SK-N-DZ (cell line): Measurements from ENCODE around the gene XKR7.
"Not testable (repeated sequence)": the region's sequence is repeated elsewhere in the genome, so short reads cannot be mapped to it uniquely, and the experiment has no call there.

ENCODE experiments used
- DNase-seq: peaks from one replicate; pipeline ENCODE4 v3.0.0-alpha.2; 2015; ENCODE audit warnings: low spot score

The XKR7 gene

DNA sequence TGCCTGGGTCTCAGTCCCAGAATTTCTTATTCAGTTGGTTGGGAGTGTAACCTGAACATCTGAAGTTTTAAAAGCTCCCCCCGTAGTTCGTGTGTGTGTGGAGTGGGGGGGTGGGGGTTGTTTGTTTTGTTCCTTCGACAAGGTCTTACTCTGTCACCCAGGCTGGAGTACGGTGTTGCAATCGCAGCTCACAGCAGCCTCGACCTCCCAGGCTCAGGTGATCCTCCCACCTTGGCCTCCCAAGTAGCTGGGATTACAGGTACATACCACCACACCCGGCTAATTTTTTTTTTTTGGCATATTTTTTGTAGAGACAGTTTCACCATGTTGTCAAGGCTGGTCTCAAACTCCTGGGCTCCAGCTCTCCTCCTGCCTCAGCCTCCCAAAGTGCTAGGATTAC is 45.4 kb downstream of the XKR7 start:
- DNase-seq, result no peak

DNA sequence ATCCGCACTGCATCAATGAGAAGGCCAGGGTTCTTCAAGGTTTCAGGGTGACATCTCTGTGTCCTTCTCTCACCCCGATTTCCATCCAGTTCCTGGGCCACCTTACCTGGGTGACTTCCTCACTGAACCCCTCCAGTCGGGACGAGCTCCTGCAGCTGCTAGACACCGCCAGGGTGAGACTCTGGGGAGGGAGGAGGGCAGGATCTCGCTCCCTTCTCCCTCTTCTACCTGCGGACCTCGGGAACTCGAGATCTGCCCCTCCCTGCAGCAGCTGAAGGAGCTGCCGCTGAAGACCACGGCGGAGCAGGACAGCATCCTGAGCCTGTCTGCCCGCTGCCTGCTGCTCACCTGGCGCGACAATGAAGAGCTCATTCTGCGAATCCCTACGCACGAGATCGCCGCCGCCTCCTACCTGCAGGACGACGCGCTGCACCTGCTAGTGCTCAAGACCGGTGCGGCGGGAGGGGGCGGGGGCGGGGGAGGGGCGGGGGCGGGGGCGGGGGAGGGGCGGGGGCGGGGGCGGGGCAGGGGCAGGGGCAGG is 49.8 kb downstream of the XKR7 start:
- DNase-seq, result peak; percentile 62

DNA sequence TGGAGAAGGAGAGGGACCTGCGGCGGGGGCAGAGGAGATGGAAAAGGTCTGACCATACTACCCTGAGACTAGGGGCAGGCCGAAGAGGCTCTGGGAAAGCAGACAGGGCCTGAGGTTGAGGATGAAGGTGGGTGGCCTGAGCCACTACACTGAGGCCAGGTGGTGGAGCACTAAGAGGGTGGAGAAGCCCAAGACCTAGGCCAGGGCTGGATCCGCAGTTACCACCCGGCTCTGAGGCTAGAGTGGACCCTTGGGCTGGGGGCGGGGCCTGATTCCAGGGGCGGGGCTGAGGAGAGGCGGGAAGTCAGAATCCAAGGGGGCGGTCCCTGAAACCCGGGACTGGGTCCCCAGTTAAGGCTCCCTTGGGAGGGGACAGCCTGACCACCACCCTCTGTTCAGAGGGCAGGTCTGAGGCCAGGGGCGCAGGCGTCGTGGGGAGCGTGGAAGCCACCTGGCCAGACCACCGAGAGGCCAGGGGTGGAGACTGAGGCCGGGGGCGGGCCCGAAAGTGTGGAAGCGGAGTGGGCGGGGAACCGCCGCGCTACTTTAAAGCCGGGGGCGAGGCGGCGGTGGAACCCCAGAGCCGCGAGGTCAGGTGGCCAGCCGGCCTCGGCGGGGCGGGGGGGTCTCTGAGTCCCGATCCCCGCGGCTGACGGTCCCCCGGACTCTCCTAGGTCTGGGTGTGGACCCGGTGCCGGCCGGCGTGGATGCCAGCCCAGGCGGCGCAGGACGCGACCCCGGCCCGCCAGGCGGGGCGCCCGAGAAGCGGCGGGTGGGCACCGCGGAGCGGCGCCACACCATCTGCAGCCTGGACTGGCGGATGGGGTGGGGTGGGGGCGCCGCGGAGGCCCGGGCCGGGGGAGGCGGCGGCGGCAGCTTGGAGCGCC is 50.6 kb downstream of the XKR7 start:
- DNase-seq, result peak; percentile 73

DNA sequence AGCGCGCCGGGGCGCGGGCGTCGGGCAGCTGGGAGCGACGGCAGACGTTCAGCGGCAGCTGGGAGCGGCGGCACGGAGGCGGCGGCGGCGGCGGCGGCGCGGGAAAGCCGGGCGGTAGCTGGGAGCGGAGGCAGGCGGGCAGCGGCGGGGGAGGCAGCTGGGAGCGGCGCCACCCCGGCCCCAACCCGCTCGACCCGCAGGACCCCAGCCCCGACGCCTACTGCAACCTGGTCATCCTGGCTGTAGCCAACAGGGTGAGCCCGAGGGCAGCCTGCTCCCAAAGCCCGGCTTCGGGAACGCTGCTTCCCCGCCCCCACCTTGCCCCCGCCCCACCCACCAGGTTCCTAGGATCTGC is 51.2 kb downstream of the XKR7 start:
- peak; percentile 41 for DNase-seq

DNA sequence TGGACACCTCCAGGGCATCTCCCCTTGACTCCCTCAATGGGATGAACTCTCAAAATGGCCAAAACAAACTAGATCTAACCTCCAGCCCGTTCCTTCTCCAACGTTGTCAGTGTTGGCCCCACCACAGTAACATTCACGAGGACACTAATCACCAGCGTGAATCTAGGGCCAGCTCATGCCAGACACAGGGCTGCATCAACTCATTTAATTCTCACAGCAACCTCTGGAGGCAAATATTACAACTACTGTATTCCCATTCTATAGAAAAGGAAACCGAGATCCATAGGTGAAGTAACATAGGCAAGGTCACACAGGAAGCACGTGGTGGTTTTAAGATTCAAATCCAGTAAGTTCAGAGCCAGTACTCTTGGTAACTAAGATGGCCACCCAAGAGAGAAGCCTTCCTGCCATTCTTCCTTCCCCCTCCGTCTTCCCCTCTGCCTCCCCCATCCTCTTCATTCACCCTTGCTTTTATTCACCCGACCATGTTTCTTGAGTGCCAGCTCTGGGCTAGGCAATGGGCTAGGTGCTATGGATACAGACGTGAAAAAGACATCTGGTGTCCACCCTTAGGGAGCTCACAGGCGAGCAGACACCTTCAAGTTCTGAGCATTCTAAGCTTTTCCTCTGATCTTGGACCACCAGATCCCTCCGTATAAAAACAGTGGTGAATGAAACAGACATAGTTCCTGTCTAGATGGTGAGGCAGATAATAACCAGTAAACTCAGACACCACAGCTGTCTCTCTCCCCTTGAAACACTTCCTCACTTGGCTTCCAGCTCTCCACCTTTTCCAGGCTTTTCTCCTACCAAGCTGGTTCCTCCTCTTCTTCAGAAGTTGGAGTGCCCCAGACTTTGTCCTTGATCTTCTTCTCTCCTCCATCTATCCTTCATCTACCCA is 51.9 kb downstream of the XKR7 start:
- DNase-seq, result peak; percentile 47

DNA sequence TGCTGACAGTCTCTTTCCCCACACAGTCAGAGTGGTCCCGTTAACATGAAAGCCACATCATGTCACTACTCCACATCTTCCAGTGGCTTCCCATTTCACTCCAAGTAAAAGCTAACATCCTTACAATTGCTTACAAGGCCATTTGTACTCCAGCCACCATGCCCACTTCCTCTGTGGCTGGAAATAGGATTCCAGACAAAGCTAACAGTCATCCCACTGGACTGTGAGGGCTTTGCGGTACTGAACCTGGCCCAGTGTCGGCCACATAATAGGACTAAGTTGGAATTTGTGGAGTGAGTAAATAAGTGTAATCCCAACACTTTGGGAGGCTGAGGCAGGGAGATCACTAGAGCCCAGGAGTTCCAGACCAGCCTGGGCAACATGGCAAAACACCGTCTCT is 53.1 kb downstream of the XKR7 start:
- DNase-seq, result no peak

DNA sequence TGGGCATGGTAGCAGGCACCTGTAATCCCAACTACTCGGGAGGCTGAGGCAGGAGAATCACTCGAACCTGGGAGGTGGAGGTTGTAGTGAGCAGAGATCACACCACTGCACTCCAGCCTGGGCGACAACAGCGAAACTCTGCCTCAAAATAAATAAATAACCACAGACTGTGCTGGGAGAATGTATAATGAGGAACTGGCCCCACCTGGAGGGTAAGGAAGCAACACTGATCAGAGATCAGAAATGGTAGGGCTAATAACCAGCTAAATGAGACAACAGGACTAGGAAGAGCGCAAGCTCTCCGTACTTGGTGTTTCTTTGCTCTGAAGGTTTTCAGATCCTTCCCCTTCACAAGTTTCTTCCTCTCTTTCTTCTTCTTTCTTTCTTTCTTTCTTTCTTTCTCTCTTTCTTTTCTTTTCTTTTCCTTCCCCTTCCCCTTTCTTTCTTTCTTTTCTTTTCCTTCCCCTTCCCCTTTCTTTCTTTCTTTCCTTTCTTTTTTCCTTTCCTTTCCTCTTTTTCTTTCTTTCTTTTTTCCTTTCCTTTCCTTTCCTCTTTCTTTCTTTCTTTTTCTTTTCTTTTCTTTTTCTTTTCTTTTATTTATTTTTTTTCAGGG is 56.8 kb downstream of the XKR7 start:
- no peak for DNase-seq

DNA sequence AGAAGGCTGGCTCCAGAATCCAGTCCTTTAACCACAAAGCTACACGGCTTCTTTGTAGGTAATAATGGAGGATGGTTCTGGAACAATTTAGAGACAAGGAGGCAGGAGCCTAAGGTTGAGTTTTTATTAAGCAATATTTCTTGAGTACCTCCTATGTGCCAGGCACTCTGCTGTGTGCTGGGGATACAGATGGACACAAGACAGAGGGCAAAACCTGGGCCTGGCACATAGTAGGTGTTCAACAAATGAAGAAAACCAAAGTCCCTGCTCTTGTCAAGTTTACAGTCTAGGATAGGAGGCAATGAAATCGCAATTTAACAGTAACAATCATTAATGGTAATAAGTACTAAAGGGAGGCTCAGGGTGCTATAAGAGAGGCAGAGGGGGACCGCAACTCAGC is 59.7 kb downstream of the XKR7 start:
- DNase-seq, result no peak

DNA sequence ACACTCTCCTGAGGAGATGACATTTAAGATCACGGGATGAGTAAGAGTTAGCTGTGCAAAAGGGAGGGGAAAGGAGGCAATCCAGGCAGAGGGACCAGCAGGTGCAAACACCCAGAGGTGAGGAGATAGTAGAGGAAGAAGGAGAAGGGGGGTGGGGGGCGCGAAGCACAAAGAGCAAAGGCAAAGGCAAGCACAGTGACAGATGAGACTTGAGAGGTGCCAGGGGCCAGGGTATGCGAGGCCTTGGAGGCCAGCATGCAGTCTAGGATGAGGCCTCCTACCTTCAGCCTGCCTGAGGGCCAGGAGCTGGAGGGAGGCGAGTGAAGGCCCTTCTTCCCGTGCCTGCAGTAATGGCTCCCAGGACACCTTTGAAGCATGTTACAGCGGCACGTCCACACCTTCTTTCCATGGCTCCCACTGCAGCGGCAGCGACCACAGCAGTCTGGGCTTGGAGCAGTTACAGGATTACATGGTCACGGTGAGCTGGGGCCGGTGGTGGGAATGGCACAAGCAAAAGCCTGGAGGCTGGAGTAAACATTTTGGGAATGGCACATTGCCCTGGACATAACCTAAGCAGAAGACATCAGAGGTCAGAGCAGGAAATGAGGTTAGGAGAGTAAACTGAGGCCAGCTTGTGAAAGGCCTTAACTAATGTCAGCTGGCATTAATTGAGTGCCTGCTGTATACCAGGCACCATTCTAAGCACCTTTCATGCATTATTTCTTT is 60.9 kb downstream of the XKR7 start:
- peak; percentile 73 for DNase-seq

DNA sequence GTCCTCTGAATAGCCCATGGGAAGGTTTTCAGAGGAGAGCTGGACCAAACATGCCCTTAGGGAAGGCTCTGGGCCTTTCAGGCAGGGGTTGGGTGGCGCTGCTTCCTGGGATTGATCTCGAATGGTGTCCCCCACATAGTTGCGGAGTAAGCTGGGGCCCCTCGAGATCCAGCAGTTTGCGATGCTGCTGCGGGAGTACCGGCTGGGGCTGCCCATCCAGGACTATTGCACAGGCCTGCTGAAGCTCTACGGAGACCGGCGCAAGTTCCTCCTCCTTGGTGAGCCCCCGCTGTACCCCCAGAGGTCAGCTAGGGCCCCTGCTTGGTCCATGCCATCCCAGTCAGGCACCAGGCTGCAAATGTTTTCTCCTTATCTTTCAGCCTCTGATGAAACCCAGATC is 61.6 kb downstream of the XKR7 start:
- no peak for DNase-seq

DNA sequence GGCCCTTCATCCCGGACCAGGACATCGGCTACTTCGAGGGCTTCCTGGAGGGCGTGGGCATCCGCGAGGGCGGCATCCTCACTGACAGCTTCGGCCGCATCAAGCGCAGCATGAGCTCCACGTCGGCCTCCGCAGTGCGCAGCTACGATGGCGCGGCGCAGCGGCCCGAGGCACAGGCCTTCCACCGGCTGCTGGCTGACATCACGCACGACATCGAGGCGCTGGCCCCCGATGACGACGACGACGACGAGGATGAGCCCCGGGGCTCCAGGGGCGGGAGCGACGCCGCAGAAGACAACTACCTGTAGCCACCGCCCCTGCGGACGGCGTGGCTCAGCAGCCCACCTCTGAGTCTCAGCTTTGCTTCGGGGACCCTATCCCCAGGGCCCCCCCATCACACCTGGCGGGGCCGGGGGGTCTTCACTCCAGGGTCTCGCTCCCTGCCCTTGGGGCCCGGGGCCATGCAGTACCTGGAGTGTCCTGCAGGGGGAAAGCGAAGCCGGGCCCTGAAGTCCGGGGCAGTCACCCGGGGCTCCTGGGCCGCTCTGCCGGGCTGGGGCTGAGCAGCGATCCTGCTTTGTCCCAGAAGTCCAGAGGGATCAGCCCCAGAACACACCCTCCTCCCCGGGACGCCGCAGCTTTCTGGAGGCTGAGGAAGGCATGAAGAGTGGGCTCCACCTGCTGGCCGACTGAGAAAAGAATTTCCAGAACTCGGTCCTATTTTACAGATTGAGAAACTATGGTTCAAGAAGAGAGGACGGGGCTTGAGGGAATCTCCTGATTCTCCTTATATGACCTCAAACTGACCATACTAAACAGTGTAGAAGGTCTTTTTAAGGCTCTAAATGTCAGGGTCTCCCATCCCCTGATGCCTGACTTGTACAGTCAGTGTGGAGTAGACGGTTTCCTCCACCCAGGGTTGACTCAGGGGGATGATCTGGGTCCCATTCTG is 63.3 kb downstream of the XKR7 start:
- DNase-seq, result peak; percentile 85

DNA sequence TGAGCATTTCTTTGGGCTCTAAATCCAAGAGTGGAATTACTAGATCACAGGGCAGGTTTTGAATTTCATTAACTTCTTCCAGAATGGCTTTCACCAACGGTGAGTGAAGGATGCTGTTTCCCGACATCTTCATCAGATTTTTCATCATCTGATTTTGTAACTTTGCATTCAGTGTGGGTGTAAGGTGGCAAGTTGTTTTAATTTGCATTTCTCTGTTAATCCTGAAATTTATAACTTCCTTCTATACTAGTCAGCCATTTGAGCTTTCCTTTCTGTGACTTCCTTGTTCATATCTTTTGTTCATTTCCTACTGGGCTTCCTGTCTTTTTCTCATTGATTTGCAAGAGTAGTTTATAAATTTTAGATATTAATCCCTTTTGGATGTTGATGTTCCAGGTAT is 65.4 kb downstream of the XKR7 start:
- no peak for DNase-seq

DNA sequence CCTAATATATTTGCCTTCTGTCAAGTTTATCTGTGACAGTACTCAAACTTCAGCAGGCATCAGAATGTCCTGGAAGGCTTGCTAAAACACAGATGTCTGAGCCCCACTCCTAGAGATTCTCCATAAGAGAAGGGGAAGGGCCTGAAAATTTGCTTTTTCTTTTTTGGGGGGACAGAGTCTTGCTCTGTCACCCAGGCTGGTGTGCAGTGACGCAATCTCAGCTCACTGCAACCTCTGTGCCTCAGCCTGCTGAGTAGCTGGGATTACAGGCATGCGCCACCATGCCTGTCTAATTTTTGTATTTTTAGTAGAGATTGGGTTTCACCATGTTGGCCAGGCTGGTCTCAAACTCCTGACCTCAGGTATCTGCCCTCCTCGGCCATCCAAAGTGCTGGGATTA is 65.8 kb downstream of the XKR7 start:
- not testable (repeated sequence) for DNase-seq

DNA sequence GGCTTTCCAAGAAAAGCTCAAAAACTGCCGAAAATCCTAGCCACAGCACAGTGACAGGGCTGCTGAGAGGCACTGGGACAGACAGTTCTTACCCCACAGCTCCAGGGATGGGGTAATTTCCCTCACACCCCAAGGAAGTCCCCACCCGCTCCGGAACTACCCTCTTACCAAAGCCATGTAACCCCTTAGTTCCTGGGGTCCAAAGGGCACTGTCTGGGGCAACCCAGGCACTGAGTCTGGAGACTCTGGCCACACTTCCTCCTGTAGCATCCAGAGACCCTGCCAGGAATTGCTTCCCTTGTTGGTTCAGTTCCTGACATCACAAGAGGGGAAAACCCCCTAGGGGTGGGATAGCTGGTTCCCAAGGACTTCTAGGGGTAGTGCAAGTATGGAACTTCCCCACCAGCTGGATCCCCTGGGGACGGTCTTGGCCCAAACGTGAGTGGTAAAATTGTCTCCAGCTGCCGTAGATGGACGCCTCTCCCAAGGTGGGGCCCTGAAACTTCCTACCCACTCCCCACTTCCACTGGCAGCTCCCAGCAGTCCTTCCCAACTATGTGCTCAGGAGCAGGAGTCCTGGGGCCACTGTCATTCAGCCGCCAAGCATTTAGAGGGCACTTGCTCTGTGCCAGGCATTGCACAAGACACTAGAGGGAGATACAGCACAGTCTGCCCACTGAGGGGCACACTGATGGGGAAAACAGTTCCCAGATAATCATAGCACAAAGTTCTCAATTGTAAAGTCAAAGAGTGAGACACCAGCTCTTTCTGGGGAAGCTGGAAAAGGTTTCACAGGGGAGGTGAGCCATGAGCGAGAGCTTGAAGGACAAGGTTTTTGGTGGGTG is 66.9 kb downstream of the XKR7 start:
- no peak for DNase-seq

DNA sequence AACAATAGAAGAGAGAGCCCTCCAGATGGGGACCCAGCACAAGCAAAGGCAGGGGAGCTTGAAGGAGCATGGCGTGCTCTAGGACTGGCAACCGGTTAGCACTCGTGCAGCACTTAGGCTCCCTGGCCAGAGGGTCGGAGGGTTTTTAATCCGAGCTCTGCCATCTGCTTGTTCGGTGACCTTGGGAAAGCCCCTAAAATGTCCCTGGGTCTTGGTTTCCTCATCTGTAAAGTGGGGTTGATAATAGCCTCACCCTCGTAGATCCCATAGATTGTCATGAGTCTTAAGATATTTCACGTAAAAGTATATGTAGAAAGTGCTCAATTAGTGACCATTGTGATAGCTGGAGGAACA is 67.5 kb downstream of the XKR7 start:
- no peak for DNase-seq

DNA sequence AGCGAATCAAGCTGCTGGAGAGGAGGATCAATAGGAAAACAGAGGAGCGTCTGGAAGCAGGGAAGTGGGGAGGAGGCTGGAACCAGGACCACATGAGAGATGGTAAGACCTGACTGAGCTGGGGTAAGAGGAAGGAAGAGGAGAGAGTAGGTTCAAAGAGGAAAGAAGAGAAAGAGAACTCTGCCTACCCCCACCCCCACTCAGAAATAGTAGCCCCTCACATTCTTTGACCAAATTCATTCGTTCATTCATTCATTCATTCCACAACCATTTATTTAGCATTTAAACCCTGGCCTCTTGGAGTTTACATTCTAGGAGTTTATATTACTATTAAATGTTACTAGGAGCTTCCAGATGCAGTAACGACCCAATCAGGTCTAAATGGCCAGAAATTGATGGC is 68.3 kb downstream of the XKR7 start:
- DNase-seq, result no peak

DNA sequence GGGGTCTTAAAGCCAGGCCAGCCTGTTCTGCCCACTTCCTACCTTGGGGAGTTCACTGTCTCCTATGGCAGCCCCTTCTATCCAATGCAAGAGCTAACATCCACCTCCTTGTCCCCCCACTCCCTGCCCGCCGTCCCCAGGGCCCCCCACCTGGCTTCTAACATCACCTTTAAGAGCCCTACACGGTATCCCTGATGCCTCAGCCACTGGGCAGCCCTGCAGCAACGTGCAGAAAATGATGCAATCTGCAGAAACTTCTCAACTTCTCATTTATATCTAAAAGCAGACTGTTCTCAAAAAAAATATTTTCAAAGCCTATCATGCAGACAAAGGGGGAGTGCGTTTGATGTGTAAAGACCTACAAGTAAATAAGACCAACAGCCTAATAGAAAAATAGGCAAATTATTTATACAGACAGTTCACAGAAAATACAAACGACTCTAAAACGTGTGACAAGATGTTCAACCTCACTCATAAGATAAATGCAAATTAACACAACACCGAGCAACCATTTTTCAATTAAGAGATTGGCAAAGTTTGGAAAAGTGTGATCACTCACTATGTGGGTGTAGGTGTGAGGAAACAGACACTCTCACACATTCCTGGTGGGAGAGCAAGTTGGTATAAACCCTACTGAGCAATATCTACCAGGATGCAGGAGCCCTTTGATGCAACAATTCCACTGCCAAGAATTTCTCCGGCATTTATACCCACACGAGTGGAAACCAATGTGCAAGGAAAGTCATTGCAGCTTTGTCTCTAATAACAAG is 69.0 kb downstream of the XKR7 start:
- DNase-seq, result no peak

DNA sequence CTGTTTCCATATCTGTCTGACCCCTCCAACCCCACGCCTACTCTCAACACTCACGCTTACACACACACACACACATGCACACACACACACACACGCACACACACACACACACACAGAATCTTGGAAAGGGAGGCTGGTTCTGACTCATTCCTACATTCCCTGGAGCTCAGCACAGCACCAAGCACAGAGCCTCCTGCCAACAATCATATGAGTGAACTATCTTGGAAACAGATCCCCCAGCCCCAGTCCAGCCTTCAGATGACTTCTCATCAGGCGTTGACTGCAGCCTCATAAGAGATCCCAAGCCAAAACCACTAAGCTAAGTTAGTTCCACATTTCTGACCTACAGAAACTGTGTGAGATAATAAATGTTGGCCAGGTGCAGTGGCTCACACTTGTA is 70.0 kb downstream of the XKR7 start:
- DNase-seq, result no peak
